ENCODE measurements around the gene CFAP45.

The CFAP45 gene

DNA sequence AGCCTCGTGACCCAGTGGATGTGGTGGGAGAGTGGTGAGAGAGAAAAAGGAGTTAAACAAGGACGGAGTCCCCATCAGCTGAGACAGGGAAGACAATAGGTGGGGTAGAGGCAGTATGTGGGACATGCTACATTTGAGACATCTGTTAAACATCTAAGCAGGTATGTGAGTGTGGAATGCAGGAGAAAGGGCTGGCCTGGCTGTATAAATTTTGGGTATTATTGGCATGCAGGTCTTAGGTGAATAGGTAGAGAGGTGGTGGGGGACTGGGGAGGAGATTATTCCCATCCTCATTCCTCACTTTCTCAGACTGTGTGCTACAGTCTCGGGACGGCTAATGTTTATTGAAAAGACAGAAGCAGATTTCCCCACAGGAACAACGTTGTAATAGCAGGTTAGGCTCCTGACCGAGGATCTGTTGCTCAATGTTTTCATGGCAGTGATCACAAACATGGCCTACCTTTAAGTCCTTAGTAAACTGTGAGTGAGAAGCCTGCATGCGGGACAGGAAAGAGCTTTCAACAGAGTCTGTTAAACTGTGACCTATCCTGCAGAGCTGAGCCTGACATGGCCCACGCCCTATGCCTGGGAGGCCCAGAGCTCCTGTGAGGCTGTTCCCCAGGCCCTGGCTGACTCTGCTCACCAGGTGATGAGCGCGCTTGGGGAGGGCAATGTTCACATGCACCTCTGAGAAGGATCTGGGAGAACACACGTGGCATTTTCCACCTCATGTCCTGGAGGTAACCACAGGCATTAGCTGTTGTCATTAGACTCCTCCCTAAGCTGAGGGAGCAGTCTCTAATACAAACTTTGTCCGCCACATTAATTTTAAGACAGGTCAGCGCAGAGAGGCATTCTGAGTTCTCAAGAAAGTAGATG, 54.0 kb downstream of the CFAP45 start:
- no peak for DNase-seq

DNA sequence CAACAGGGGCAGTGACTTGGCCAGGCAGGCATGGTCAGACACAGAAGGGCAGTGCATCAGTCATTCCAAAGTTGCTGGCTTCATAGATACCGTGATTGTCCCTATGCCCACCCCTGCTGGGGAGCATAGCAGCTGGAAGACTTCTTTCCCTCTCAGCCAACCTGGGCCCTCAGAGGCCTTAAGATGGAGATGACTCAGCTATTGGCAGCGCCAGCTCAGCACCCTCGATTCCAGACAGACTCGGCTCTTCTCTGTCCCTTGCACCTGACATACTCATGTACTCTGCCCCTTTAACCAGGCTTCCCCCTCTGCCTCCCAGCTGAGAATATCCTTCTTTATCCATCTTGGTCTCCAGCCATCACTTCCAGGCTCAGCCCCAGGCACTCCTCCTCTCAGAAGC, 56.5 kb downstream of the CFAP45 start:
- DNase-seq, result no peak

DNA sequence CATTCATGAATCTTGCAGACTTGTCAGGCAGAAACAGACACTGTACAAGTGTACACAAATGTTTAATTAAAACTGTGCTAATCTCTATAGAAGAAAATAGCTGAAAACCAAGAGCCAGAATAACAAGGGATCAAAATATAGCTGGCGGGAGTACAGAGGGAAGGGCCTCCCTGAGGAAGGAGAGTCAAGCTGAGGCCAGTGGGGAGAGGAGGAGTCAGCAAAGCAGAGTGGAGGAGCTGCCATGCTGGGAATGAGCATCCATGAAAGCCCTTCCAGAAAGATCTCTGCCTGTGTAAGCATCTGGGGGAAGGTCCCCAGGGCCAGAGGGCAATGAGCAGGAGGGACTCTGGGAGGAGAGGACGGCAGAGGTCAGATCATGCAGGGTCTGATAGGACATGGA, 58.2 kb downstream of the CFAP45 start:
- DNase-seq, result no peak

DNA sequence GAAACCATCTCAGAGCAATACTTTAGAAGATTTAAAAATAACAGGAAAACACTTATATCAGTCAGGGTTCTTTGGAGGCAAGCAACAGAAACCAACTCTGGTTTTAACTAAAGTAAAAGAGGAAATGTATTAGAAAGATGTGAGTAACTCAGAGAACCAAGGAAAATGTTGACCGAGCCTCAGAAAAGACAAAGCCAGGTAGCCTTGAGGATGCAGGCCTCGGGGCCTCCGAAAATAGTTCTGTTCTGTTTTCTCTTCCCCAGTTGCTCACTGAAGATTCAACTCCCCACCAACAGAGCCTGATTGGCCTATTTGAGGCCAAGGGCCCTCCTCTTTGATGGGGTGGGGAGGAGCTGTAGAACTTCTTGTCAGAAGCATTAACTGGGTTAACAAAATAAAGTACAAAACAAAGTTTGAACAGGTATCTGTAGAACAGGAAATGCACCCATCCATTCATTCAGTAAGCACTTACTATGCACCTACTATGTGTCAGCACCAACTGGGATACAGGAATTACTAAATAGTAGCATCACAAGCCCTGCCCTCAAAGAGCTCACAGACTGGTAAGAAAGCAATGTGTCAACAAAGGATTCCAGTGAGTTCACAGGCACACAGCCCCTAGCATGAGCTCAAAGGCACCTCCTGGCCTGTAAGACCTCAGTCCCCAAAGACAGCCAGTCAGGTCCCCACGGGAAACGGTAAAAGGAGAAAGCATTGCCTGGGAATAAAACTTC, 60.7 kb downstream of the CFAP45 start:
- no peak for DNase-seq

DNA sequence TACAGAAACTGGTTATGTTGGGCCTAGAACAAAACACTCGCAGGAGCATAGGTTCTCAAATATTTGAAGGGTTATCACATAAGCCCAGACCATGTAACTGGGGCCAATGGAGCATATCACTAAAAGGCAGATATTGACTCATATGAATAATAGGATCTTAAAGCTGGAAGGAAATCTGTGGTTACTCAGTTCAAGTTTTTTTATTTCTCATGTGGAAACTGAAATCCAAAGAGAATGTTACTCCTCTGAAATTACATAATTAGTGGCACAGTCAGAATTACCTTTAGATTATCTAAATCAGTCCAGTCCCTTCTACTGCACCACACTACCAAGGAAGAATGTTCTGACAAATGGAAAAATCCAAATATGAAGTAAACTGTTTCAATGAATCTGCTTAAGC, 61.2 kb downstream of the CFAP45 start:
- DNase-seq, result no peak

DNA sequence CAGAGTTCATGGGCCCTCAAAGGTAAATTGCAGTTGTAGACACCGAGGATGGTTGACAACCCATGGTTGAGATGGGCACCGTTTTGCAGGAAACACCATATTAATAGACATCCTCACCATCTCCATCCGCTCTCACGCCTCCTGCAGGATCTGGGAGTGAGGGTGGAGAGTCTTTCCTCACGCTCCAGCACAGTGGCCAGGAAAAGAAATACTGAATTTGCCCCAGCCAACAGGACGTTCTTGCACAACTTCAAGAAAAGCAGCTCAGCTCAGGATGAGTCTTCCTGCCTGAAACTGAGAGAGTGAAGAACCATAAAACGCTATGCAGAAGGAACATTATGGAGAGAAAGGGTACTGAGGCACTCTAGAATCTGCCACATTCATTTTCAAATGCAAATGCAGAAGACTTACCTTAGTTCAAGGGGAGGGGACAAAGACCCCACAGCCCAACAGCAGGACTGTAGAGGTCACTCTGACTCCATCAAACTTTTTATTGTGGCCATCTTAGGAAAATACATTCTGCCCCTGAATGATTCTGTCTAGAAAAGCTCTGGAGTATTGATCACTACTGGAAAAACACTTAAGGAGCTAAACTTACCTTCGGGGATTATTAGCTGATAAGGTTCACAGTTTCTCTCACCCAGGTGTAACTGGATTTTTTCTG, 64.0 kb downstream of the CFAP45 start:
- no peak for DNase-seq

DNA sequence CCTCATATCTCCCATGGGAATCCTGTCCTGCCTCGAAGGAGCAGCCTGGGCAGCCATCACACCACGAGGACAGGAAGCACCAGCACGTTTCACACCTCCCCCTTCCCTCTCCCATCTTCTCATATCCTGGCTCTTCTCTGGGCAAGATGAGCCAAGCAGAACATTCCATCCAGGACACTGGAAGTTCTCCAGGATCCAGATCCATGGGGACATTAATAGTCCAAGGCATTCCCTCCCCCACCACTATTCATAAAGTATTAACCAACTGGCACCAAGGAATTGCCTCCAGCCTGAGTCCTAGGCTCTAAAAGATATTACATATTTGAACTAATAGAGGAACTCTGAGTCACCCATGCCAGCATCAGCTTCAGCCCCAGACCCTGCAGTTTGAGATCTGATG, 64.6 kb downstream of the CFAP45 start:
- no peak for DNase-seq

DNA sequence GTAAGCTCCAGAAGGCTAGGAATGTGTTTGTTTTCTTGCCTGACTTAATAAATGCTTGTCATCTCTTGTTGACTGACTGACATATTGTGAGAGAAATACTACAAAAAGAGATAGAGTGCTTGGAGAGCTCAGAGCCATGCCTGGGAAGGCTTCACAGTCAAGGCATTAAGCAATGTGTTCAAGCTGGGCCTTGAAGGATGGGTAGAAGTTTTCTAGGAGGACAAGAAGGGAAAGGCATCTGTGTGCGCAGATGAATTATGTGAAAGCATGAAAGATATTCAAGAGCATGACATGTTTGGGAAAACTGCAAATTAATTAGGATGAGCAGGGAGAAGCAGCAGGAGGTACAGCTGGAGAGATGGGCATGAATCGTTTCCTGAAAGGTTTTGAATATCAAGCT, 67.7 kb downstream of the CFAP45 start:
- DNase-seq, result no peak

DNA sequence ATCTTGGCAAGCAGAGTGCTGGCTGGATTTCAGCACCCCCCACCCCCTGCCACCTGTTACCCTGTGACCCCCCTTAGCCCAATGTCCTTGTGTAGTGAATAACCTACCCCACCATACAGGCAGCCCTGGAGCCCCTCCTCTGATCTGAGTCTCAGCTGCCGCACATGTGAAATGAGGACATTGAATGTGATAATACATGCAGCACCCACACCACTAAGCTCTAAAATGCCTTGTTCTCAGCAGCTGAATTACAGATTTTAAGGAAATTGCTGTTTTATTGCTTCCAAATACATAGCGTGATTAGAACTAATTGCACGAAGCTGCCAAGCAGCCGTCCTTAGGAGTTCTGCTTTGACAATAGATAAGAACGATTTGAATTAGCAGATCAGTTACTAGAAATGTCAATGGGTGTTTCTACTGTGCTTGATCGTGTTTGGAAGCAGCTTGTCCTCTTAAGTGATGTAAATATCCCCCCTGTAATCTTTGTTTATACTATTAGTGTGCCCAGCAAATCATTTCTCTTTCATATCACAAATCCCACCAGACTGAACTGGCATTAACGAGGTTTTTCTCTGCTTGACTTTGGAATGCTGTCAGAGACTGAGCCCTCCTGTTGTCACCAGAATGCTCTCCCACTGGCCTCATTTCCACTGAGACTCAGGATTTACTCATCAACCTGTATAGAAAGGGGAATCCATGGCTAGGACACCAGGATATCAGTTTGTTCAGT, 68.4 kb downstream of the CFAP45 start:
- DNase-seq, result no peak

DNA sequence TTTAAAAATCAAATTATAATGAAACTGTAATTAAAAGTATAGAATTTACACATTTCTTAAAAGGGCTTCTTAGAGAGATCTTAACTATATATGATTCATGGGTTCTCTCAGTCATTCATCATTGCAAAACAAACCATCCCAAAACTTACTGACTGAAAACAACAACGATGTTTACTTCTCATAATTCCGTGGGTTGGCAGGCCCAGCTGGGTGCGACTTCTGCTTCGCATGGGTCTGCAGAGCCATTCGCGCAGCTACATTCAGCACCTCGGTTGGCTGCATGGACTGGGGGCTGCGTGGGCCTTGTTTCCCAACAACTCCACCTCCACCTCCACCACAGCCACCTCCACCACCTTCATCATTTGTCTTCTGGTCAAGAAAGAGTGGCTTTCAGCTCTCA, 69.2 kb downstream of the CFAP45 start:
- DNase-seq, result no peak

DNA sequence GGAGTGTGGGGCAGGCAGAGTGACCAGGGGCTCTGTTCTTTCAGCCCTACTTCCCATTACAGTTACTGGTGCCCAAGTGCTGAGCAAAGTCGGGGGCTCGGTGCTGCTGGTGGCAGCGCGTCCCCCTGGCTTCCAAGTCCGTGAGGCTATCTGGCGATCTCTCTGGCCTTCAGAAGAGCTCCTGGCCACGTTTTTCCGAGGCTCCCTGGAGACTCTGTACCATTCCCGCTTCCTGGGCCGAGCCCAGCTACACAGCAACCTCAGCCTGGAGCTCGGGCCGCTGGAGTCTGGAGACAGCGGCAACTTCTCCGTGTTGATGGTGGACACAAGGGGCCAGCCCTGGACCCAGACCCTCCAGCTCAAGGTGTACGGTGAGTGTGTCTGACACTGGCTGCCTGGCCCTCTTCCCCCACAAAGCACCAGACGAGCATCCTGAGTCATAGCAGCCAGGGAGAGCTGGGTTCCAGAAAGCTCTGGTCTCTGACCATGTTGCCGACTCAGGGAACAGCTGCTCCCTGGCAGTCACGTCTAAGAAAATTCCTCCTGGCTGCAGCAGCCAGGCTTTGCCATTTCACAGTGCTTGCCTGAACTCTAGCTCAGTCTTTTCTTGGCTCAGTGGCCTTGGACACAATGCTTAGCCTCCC, 70.0 kb downstream of the CFAP45 start:
- no peak for DNase-seq

DNA sequence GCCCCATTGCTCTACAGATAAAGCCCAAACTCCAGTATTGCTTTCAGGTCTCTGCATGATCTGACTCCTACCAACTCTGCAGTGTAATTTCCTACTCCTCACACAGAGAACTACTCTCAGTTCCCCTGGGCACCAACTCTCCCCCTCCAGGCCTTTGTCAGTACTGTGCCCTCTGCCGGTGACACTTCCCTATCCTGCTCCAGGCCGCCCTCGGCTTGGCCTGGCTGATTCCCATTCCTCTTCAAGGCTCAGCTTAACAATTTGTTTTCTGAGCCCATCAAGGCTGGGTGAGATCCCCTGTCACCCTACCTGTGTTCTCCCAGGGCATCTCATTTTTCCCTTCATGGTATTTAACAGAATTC, 70.7 kb downstream of the CFAP45 start:
- DNase-seq, result no peak

DNA sequence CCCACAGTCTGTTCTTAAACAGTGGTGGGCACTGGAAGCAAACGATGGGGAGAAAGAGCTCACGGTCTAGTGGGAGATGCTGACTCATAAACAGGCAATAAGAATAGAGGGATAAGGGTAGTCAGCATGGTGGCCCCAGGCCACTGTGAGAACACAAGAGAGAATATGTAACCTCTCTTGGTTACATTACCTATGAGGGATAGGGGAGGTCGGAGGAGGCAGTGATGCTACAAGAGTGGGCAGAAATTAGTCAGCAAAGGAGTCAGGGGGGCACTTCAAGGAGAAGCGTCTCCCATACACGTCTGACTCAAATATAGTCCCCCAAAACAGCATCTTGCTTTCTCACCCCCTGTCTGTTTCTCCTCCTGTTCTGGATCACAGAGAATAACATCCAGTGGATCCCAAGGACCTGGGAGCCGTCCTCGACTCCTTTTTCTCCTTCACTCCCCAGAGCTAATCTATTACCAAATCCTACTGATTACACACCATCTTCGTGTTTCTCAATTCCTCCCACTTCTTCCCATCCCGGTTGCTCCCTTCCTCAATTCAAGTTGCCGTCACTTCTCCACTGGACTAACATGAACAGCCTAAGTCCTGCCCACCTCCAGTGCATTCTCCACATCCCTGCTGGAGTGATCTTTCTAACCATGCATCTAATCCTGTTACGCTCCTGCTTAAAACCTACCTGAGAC, 71.2 kb downstream of the CFAP45 start:
- DNase-seq, result no peak

DNA sequence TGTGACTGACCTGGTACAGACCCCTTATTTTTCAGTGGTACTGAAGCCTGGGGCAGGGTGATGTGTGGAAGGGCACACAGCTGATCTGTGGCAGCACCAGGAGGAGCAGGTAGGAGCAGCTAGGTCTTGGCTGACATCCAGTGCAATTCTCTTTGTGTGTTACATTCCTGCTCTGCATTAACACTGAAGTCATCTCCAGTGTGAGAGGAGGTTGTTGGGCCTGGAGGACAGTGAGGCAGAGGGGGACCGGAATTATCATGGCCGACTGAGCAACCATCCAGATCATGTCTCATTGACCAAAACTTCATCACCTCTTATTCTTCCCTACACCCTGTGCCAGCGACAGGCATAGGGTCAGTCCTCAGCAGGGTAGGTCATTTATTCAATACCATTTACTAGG, 71.8 kb downstream of the CFAP45 start:
- no peak for DNase-seq

DNA sequence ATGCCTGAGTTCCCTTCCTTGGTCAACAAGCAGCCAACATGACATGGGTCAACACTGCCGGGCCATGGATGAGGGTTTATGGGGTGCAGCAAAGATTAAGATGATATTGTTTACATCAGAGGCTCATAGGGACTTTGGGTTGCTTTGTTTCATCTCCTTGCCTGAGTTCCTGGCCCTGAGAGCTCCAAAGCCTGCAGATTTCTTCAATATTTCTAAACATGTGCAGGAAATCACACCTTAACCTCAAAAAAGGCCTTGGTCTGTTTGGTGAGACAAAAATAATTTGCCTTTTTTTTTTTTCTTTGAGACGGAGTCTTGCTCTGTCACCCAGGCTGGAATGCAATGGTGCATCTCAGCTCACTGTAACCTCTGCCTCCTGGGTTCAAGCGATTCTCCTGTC, 72.4 kb downstream of the CFAP45 start:
- DNase-seq, result no peak

DNA sequence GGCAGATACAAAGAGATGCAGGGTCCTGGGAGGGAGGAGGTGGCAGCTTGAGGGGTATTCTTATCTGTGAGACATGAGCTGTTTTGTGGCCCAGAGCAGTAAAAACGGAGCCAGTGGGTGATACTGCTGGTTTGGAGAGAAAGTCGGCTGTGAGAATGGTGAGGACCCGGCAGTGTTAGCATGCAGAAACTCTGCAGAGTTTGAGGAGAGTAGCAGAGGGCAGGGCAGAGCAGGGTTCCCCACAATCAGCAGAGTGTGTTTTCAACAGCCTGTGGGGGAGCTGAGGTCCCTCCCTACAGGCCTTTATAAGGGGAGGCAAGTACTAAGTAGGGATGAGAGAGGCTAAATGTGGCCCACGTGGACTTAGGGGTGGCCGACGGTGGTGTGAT, 72.9 kb downstream of the CFAP45 start:
- no peak for DNase-seq

DNA sequence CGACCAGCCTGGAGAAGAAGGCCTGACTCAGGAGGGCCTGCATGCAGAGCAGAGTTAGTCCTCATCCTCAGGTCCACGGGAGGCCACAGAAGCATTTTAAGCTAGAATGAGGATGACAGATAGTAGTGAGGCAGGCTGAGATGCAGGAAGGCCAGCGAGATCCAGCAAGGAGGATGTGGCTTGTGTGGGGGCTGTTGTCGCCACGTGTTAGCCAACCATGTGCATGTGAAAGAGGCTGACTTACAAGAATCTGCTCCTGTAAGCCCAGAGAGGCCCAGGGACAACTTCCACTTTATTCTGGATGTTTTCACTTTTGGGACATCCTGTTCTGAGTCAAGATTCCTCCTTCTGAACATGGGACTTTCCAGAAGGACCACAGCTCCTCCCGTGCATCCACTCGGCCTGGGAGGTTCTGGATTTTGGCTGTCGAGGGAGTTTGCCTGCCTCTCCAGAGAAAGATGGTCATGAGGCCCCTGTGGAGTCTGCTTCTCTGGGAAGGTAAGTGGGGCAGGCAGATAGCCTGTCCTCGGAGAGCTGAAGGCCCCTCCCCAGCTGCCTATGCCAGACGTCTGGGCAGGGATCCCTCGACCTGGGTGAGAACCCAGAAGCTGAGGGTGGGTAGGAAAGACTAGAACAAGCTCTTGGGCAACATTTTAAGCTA, 73.4 kb downstream of the CFAP45 start, which contains the start of gene SLAMF8:
Gene SLAMF8 (plus strand): TSS at position 433 of the 661 bp plus-strand sequence. CDS start 26 bp downstream, at position 459.
- no peak for DNase-seq

DNA sequence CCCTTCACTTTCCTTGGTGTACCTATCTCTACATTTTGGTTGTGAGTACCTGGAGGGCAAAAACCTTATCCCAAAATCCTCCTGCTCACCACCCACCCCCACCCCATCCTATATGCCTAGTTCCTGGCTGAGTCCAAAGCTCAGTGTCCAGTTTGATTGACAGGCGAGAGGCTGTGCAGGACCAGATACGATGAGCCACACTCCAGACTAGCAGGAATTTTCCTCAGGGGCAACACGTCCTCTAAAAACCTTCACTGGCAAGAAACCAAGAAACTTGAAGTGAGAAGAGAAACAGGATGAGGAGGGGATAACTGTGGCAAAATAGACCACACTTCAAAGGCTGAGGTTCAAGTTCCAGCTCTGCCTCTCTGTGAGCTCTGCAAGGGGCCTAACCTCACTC, 74.4 kb downstream of the CFAP45 start:
- no peak for DNase-seq

DNA sequence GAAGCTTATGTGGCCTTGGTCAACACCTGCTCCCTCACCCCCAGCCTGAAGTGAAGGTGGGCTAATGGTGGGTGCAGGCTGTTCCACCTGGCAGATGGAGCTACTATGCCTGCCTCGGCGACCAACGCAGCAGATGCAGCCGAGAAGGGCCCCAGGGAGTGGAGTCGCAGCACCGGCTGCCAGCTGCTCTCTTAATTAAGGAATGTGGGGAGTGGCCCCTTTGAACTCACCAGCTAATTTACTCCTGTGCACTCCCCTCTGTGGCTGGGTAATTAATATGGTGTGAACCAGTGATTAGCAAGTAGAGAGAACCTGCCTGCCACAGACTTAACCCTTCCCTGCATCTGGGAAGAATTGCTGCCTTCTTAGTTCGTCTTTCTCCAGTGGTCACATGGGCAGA, 76.6 kb downstream of the CFAP45 start:
- no peak for DNase-seq
